Pancreas (tissue), 10 donors: ENCODE results near the gene ELOVL5. TPM values are rescaled to one million over a fixed set of nuclear protein-coding genes. Genes with fewer than 3 reads are reported as not detected.
A peak's percentile ranks its signal among the peaks of the same experiment; 100 is the strongest.

Experiments
- ATAC-seq, 4 donors: fragments of 200-7000 bp; cut with Tn5 transposase; one replicate each; pipeline versions ENCODE4 v1.8.0 to v1.9.1; 2020; ENCODE audit warnings: mild to moderate bottlenecking in 4 of 4, moderate library complexity in 4 of 4
- DNase-seq, 6 donors: peaks; one replicate each; pipeline ENCODE4 v3.0.0-alpha.2; 2020
- FAIRE-seq: peaks from 2 replicates; lab custom pipeline; 2012; peaks lifted over from hg19 to GRCh38; lab: Jason Lieb, UNC
- H3K27ac ChIP-seq, 4 donors: fragments of 200-600 bp; sonication (generic); 1 replicate in 3 of 4; 2 replicates in 1 of 4; pipeline versions ENCODE4 v1.5.0 to v1.8.0; 2020
- H3K27me3 ChIP-seq, 4 donors: fragments of 200-600 bp; one replicate each; pipeline ENCODE4 v1.8.0; 2021
- H3K36me3 ChIP-seq, 3 donors: fragments of 200-600 bp; sonication (generic) in 1 of 3; one replicate each; pipeline versions ENCODE4 v1.5.0 to v1.8.0; 2020 to 2021
- H3K4me1 ChIP-seq, 3 donors: fragments of 200-600 bp; one replicate each; pipeline ENCODE4 v1.8.0; 2021
- H3K4me3 ChIP-seq, 4 donors: fragments of 200-600 bp; sonication (generic) in 2 of 4; one replicate each; pipeline versions ENCODE4 v1.5.0 to v1.8.0; 2020 to 2021
- H3K9me3 ChIP-seq, 4 donors: fragments of 200-600 bp; one replicate each; pipeline ENCODE4 v1.8.0; 2021
- CTCF ChIP-seq, 4 donors: fragments of 200-600 bp; sonication (generic) in 3 of 4; IDR thresholded peaks; one replicate each; pipeline versions ENCODE4 v1.5.0 to v1.8.0; 2021; ENCODE audit warnings: antibody characterized with exemption in 4 of 4
- WGBS, 2 donors: extraction: QIAGEN DNeasy Blood & Tissue Kit; methylation state at CpG; one replicate each; pipeline ENCODE4 v1.1.7; 2013; 5-methylcytosine and 5-hydroxymethylcytosine counted together
- intact Hi-C, 3 donors: fragments of 100-400 bp; cut with DNase I; formaldehyde crosslinking; loops; one replicate each; pipeline versions ENCODE4 v1.11.1 to v1.14.2; 2022
- polyA plus RNA-seq, 2 donors: library from polyadenylated mRNA; stranded (reverse); fragments of 200-250 nt; gene quantifications; one replicate each; pipeline ENCODE4 v1.2.3, GENCODE V29; 2013
- total RNA-seq, 6 donors: library from RNA; stranded (reverse); fragmentation: NEBNext Ultra II Directional in 4 of 6; extraction: Animal tissue kit (Norgen Biotek cat#: 25700) in 4 of 6; gene quantifications; one replicate each; pipeline versions ENCODE4 v1.2.1 to v1.2.4, GENCODE V29; 2021 to 2023
- donor health status: healthy with polysubstance abuse.
- donor health status: DM: no; HTN: no; CAD: no; lungs with moderate emphysema.
- donor health status: DM: no; HTN: no; CAD: no.
- donor health status: control.
- donor health status: control.
- donor health status: Bipolar disorder and iron deficiency.
- donor health status: DM: yes; HTN: yes; CAD: no.
- donor health status: DM: no; HTN: no; CAD: no.
- donor health status: DM: no; HTN: no; CAD: no.
- donor health status: DM: yes; HTN: yes; CAD: no.

Gene ELOVL5
- total and polyA plus RNA-seq, 8 donors = 2.8 to 21.2 (median 11.2) TPM

- intact Hi-C loops = no loop called here
- Histone ChIP-seq H3K27ac (no peak overlapping the region), H3K4me3 (no peak overlapping the region), H3K36me3 (no peaks in the 10 kb centered on the region), H3K27me3 (no peaks in the 10 kb centered on the region), H3K4me1 (no peaks in the 10 kb centered on the region), H3K9me3 (no peaks in the 10 kb centered on the region)
- FAIRE-seq = no peak
- no peak for ATAC-seq
- 79 to 83% methylated on average over 3 of the region's 3 CpGs for WGBS, 2 donors
- no peak for TF ChIP-seq CTCF (IDR thresholded peaks at IDR 0.05)
- no peak for DNase-seq
Observed at GRCh38 chr6:53293691-53294090, 55.1 kb downstream of the ELOVL5 start.

DNA sequence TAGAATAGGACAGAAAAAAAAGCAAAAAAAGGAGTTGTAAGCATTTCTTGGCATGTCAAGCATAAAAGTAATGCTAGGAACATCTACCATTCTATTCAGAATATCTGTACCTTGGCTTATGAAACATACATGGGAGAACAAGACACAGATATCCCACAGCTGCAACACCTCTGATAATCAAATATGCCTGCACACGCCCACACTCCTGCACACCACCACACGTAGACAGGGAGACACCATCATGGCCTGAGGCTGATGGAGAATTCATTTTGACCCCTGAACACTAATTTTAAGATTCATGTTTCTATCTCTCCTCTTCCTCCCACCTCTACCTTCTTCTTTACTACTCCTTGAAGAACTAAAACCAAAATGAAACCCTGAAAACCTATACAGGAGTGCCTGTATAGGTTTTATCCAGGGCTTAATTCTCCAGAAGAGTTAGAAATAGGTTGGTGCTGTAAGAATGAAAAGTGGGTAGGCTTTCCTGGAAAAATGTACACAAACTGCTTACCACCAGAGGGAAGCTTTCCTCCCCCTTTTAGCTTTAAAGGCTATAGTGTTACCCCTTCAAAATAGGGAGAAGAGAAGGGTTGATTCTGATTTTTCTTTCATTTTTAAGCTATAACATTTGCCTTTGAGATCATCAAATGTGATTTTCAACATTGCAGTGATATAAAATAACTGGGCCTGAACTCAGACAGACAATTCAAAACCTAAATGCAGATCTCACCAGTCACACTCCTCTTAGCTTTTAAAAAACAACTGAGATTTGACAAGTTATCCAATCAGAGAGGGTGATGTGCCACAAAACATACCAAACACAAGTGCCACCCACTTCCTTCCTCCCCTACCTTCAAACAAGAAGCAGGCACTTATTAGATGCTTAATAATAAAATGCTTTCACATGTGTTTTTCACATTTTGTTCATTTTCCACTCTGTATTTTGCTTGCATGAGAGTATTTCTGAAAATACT is 57.9 kb downstream of the ELOVL5 start:
- no peak for FAIRE-seq
- no peak for DNase-seq
- ATAC-seq = no peak
- Histone ChIP-seq H3K4me1 (no peaks in the 10 kb centered on the region), H3K27ac (no peak overlapping the region), H3K4me3 (no peak overlapping the region), H3K27me3 (no peaks in the 10 kb centered on the region), H3K36me3 (no peaks in the 10 kb centered on the region), H3K9me3 (no peaks in the 10 kb centered on the region)
- no peak for TF ChIP-seq CTCF (IDR thresholded peaks at IDR 0.05)
- intact Hi-C loops = no loop called here
- 72 to 79% methylated on average over 2 of the region's 2 CpGs for WGBS, 2 donors

DNA sequence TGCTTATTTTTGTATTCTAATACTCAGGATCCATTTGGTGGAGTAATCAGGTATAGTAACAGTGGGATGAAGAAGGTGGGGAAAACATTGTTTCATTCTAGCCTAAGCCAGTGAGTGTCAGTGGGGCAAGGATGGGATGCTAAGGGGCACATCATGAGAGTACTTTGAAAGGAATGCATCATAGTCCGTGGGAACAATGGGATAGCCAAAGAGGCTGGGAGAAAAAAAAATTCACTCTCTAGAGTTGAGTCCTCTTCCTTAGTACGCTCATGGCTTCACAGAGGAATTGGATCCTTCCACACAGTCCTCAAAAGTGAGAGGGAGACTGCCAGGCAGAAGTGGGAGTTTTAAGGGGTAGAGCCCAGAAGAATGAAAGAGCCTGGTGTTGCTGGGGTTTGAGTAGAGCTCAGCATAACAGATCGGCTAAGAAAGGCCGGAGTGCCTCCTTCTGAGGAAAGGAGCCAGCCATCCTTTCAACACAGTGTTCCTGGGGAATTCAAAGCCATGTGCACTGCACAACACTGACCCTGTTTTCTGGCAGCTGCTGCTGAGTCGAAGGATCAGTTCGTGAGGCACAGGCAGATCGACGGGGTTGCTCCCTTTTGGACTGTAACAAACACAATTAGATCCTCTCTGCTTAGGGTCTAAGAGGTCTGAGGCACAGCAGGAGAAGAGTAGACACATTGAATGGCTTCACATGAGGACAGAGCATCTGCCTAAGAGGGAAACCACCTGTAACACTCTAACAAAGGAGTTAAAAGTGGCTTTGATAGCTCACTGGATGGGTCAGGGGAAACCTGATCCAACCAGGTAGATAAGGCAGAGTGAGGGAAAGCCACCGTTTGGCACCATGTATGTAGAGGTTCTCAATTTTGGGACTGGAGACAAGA is 61.2 kb downstream of the ELOVL5 start:
- no peak overlapping the region for H3K27ac ChIP-seq
- no peak for FAIRE-seq
- no peak for DNase-seq
- H3K4me1 ChIP-seq = no peaks in the 10 kb centered on the region
- H3K9me3 ChIP-seq = no peaks in the 10 kb centered on the region
- H3K36me3 ChIP-seq = no peaks in the 10 kb centered on the region
- ATAC-seq = peak in 1 of 4 donors; percentile 32
- H3K4me3 ChIP-seq = no peak overlapping the region
- WGBS, 2 donors = 70 to 71% methylated on average over 9 of the region's 9 CpGs
- no peak for TF ChIP-seq CTCF (IDR thresholded peaks at IDR 0.05)
- no peaks in the 10 kb centered on the region for H3K27me3 ChIP-seq
- intact Hi-C loops = no loop called here

DNA sequence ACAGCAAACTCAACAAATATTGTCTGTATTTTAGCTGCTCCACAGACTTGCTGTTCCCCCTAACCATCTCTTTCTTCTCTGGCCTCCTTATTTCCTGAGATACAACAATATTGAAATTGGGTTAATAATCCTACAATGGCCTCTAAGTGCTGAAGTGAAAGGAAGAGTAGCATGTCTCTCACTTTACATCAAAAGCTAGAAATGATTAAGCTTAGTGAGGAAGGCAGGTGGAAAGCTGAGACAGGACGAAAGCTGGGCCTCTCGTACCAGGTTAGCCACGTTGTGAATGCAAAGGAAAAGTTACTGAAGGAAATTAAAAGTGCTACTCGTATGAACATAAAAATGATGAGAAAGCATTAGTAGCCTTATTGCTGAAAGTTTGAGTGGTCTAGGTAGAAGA is 63.8 kb downstream of the ELOVL5 start:
- no peak overlapping the region for H3K27ac ChIP-seq
- H3K4me3 ChIP-seq = no peak overlapping the region
- WGBS, 2 donors = 76 to 86% methylated on average over 4 of the region's 4 CpGs
- DNase-seq (no peak), ATAC-seq (no peak), FAIRE-seq (no peak)
- H3K4me1 ChIP-seq = no peaks in the 10 kb centered on the region
- H3K36me3 ChIP-seq = no peaks in the 10 kb centered on the region
- TF ChIP-seq CTCF (IDR thresholded peaks at IDR 0.05) = no peak
- intact Hi-C loops = no loop called here
- H3K27me3 ChIP-seq = no peaks in the 10 kb centered on the region
- no peaks in the 10 kb centered on the region for H3K9me3 ChIP-seq
